Fibroblast of the conjunctiva (primary cell): ENCODE data around the gene FNDC11.
"Not testable (repeated sequence)": the region's sequence is repeated elsewhere in the genome, so short reads cannot be mapped to it uniquely, and the experiment has no call there.

Experiments
- DNase-seq: peaks from one replicate; pipeline ENCODE4 v3.0.0-alpha.2; 2010; ENCODE audit warnings: low read depth

Gene FNDC11, protein sequence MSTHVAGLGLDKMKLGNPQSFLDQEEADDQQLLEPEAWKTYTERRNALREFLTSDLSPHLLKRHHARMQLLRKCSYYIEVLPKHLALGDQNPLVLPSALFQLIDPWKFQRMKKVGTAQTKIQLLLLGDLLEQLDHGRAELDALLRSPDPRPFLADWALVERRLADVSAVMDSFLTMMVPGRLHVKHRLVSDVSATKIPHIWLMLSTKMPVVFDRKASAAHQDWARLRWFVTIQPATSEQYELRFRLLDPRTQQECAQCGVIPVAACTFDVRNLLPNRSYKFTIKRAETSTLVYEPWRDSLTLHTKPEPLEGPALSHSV

DNA sequence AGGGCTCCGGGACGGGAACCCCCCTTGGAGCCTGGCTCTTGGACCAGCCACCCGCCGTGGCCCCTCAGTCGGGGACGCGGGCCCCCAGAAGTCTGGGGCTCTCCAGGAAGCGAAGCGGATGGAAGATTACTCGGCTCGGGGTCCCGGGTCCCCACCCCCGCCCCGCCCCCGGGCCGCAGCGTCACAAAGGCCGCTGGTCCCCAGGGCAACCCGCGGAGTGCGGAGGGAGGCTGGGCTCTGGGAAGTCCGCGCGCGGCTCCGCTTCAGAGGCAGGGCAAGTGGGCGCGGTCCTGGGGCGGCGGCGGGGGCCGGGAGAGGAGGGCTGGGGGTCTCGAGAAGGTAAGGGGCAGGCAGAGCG lies at the start of gene FNDC11:
TSS of gene FNDC11 (plus strand) at position 227 of the 358 bp plus-strand sequence. CDS start 1,505 bp downstream, outside the sequence.
- no peak for DNase-seq

GRCh38 chr20:63504642-63505041 lies 49.3 kb upstream of the FNDC11 start:
- DNase-seq, result no peak

GRCh38 chr20:63505281-63505680 lies 48.7 kb upstream of the FNDC11 start:
- DNase-seq, result no peak

DNA sequence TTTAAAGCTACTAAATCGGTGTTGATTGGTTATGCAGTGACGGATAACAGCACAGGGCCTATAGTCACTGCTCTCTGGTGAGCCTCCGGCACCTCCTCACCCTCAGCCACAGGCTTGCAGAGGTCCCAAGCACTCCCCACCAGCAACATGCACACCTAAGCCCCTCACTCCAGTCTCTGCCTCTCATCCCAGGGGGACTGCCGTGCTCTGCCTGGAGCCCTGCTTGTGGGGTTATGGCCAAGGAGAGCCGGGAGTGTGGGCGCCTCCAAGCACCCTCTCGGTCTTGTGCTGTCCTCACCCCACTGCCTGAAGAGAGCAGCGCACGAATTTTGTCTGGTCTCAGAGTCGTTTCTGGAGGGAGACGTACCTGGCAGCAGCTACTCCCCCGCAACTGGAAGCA lies 48.2 kb upstream of the FNDC11 start:
- no peak for DNase-seq

DNA sequence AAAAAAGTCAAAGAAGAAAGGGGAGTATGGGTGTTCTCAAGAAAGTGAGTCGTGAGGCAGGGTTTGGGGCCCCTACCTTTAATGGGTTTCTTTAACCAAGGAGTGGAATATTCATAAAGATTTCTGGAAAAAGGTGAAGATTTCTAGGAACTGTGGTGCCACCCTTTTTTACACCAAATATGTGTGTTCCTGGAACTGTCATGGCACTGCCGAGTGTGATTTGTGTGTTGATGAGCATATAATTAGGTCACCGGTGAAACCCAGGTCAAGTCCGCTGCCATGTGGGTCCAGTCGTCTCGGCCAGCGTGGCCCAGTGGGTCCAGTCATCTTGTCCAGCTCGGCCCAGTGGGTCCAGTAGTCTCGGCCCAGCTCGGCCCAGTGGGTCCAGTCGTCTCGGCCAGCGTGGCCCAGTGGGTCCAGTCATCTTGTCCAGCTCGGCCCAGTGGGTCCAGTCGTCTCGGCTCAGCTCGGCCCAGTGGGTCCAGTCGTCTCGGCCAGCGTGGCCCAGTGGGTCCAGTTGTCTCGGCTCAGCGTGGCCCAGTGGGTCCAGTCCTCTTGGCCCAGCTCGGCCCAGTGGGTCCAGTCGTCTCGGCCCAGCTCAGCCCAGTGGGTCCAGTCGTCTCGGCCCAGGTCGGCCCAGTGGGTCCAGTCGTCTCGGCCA lies 46.7 kb upstream of the FNDC11 start:
- DNase-seq, result no peak

DNA sequence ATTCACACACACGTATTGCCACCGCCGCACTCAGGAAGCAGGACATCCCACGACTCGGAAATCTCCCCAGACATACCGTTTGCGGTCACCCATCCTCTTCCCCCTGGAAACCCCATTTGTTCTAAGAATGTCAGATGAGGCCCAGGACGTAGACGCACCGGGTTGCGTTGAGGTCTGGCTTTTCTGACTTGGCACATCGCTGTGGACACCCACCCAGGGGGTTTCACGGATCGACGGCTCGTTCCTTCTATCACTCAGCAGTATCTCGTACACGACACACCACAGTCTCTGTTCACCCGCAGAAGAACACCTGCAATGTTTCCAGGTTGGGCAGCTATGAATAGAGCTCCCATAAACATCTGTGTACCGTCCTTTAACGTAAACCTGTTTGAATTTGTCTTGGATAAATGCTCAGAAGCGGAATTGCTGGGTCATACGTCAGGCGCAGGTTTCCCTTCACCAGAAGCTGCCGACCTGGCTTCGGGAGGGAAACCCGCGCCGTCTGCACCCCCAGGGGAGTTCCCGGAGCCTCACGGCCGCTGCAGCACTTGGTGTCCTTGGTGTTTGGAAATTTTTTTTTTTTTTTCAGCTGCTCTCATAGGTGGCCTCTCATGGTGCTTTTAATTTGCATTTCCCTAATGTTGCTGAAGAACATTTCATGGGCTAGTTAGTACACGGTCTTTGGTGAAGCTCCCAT lies 45.7 kb upstream of the FNDC11 start:
- DNase-seq, result no peak

GRCh38 chr20:63509088-63509564 lies 44.8 kb upstream of the FNDC11 start:
- DNase-seq, result no peak

DNA sequence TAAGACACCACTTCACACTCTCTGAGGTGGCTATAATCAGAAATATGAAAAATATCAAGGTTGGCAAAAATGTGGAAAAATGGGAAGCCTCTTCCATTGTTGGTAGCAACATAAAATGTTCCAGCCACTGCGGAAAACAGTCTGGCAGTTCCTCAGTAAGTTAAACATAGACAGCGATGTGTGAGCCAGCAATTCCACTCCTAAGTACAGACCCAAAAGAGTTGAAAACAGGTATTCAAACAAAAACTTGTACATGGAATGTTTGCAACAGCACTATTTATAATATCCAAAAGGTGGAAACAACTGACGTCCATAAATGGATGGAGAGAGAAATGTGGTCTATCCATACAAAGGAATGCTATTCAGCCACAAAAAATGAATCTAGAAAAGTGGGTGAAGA lies 40.8 kb upstream of the FNDC11 start:
- no peak for DNase-seq

- not testable (repeated sequence) for DNase-seq
Measured at GRCh38 chr20:63514520-63514919, 39.4 kb upstream of the FNDC11 start.

GRCh38 chr20:63517376-63518309 lies 36.3 kb upstream of the FNDC11 start:
- DNase-seq, result no peak

- no peak for DNase-seq
Measured at GRCh38 chr20:63518351-63518861, 35.6 kb upstream of the FNDC11 start.

- DNase-seq, result no peak
Measured at GRCh38 chr20:63518946-63519667, 34.9 kb upstream of the FNDC11 start.

DNA sequence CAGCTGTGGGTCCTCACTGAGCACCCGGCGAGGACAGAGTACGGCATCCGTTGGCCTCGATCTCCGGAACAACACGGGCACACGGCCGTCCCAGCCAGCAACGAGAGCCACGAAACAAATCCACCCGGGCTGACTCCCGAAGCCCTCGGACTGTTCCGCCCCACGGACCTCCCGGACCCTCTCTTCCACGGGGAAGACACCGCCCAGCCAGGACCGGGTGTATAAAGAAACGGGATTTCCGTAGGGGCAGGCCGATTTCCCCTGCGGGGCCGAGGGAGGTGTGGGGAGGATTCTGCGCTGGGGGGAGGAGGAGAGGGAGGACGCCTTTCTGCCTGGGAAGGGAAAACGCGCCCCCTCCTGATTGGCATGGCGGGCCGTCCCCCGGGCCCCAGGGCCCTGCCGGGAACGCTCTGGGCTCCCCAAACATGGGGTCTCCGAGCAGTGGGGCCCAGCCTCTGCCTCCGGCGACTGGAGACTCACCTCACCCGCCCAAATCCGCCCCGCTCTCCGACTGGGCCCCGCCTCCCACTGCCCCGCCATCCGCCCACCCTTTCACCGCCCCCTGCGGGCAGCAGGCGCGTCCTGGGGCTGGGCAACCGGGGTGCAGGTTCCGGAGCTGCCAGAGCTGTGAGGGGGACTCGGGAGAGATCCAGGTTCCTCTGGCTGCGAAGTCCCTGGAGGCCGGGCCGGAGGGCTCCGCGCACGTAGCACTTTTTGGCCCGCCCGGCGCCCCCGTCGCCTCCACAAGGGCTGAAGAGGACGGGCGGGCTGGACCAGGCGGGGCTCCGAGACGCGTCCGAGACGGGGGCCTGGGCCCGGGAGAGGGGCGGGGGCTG lies 34.1 kb upstream of the FNDC11 start:
- DNase-seq, result no peak

DNA sequence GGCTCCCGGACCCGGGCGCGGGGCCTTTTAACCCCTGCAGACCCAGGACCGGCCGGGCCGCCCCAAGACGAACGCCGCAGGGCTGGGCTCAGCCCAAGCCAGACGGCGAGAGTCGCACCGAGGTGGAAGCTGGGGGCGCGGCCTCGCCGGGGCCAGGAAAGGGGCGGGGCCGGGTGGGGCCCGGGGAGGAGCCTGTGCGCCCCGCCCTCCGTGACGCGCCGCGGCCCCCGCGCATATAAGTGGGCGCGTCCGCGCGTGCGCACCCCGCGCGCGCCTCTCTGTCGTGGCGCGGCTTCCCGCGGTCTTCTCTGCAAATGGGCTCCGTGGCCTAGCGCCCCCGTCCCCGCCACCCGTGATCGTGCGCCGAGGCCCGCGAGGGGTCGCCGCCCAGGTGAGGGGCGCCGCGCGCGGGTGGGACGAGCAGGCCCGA lies 33.4 kb upstream of the FNDC11 start, which contains the start of gene PPDPF:
TSS of gene PPDPF (plus strand) at position 262 of the 430 bp plus-strand sequence. CDS start 544 bp downstream, outside the sequence.
- DNase-seq, result peak; percentile 52

DNA sequence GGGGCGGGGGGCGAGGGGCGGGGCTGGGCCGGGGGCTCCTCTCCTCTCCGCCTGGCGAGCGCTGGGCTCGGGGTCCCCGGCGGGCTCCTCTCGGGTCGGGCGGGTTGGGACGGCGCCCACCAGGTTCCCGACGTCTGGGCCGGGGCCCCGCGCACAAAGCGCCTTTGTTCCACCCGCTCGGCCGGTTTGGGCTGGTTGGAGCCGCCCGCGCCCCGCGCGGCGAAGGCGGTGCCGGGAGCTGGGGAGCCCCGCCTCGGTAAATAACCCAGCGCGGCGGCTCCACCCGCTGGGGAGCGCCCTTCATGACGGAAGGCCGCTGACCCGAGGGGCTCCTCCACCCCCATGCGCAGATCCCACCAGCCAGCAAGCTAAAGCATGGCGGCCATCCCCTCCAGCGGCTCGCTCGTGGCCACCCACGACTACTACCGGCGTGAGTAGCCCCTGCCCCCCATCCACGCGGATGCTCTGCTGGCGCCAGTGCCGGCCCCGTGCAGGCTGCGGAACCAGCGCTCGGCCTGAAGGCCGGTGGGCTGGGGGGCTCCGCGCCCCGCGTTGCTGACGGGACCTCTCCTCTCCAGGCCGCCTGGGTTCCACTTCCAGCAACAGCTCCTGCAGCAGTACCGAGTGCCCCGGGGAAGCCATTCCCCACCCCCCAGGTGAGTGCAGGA lies 32.9 kb upstream of the FNDC11 start:
- DNase-seq, result peak; percentile 43

DNA sequence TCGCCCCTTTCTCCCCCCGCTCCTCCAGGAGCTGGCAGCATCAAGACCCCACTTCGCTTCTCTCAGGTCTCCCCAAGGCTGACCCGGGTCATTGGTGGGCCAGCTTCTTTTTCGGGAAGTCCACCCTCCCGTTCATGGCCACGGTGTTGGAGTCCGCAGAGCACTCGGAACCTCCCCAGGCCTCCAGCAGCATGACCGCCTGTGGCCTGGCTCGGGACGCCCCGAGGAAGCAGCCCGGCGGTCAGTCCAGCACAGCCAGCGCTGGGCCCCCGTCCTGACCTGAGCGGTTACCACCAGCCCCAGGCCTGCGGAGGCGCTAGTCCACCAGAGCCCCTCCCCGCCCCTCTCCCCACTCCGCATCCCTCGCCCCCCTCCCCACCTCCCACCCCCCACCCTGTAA lies 32.4 kb upstream of the FNDC11 start:
- DNase-seq, result no peak

- no peak for DNase-seq
Measured at GRCh38 chr20:63522091-63522868, 31.7 kb upstream of the FNDC11 start.

- no peak for DNase-seq
Measured at GRCh38 chr20:63522981-63523611, 30.9 kb upstream of the FNDC11 start.
